ENCODE results near the gene SUN1.

Gene SUN1

DNA sequence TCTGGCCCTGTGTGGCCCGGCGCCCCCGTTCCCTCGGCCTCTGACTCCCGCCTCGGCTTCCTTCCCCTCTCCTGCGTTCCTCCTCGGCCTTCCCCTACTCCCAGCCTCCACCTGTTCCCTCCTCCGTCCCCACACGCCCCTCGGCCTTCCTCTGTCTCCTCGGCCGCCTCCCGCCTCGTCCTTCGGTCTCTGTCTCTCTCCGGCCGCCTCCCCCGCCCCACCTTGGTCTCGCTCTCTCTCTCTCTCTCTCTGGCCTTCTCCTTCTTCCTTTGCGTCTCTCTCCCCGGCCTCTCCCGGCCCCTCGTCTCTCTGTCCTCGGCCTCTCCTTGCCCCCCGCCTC is 44.7 kb downstream of the SUN1 start:
- no peak for DNase-seq (ENCODE audit: low read depth in 2 of 2)

DNA sequence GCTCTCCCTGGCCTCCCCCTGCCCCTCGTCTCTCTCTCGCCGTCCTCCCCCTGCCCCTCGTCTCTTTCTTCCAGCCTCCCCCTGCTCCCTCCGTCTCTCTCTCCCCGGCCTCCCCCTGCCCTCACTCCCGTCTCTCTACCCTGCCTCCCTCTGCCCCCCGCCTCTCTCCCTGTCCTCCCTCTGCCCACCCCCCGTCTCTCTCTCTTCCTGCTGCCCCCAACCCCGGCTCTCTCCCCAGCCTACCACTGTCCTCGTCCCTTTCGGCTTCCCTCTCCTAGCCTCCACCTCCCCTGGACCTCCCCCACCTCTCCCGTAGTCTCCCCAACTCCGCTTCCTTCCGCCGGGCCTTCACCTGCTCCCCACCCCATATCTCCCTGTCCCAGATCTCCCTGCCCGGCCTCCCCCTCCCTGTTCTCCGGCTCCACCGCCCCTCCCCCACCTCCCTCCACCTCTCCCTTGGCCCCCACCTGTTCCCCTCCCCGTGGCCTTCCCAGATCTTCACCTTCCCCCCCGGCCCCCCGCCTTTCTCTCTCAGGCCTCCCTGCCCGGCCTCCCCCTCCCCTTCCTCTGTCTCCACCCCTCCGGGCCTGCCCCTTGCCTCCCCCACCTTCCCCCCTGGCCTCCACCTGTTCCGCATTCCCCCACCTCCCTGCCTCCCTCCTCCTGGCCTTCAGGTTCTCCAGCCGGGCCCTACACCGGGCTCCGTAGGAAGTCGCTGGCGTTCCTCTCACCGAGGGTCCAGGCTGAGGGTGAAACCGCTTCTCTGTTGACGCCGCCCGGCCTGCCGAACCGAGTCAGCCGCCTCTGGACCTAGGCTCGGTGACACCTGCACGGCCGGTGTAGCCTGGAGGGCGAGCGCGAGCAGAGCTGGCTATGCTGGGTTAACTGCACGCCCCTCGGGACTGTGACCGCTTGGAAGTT is 45.3 kb downstream of the SUN1 start:
- DNase-seq (ENCODE audit: low read depth in 2 of 2): no peak

DNA sequence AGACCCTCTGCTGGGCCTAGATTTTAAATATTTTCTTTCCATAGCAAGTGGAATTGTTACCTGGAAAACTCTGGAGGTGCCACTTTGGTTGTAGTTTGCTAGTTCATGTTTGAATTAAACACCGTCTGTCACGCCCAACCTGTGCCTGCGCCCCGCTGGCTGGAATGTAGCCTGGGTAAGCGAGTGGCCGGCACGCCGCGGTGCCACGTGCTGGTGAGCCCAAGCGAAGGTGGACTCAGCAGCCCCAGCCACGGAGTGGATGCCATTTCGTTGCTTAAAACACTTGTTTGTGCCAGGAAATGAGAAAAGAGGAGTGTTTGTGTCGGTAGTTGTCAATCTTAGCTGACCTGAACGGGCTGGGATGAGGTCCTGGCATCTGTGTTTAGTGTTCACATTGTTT is 46.8 kb downstream of the SUN1 start:
- no peak for DNase-seq (ENCODE audit: low read depth in 2 of 2)

DNA sequence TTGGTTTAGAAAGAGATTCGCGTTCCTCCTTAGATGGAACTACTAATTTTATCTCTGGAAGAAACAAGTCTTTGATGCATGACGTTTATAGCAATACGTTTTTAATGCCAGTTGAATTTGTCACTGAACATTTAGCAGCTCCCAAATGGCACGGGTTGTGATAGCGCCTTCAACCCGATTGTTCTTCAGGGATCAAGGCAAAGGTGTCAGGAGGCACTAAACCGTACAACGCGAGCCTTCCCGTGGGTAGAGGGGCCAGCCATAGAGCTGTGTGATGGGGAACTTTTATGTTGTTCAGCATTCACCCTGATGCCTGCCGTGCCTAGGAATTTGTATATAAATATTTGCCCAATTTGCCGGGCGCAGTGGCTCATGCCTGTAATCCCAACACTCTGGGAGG is 47.4 kb downstream of the SUN1 start:
- no peak for DNase-seq (ENCODE audit: low read depth in 2 of 2)

DNA sequence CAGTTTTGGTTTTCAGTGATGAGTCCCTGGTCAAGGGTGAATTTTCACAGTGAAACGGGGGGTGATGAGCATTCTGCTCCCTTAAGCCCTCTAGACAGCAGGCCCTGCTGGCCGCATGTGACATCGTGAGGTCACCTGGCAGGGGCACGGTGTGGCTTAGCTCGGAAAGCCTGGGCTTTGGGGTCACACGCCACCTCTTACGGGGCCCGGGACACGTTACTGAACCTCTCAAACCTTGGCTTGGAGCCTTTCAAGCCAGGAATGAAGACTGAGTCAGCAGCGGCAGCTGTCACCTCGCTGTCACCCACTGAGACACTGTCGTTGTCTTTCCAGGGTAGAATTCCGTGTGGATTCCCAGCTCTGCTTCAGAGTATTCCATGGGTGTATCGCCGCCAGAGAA is 48.2 kb downstream of the SUN1 start:
- DNase-seq (ENCODE audit: low read depth in 2 of 2): no peak

DNA sequence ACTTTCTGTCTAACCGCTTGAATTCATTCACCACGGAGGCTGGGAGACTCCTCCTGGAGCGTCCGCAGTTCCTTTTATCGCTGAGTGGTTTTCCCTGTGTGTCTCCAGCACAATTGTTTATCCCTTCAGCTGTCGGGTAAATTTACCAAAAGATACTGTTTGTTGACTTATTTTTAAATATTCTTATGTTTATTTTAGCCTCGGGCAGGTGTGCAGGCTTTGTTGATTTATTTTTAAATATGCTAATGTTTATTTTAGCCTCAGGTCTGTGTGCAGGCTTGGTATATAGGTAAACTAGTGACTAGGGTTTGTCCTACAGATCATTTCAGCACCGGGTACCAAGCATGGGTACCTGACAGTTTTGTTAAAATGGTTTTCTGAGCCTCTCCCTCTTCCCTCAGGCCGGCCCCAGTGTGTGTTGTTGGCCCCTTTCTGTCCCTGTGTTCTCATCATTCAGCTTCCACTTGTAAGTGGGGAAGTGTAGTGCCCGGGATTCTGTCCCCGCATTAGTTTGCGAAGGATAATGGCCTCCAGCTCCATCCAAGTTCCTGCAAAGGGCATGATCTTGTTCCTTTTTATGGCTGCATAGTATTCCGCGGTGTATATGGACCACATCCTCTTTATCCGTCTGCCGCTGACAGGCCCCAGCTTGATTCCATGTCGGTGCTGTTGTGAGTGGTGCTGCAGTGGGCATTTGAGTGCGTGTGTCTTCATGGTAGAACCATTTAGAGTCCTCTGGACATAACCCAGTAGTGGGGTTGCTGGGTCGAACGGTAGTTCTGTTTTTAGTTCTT is 49.4 kb downstream of the SUN1 start:
- DNase-seq (ENCODE audit: low read depth in 2 of 2): no peak

DNA sequence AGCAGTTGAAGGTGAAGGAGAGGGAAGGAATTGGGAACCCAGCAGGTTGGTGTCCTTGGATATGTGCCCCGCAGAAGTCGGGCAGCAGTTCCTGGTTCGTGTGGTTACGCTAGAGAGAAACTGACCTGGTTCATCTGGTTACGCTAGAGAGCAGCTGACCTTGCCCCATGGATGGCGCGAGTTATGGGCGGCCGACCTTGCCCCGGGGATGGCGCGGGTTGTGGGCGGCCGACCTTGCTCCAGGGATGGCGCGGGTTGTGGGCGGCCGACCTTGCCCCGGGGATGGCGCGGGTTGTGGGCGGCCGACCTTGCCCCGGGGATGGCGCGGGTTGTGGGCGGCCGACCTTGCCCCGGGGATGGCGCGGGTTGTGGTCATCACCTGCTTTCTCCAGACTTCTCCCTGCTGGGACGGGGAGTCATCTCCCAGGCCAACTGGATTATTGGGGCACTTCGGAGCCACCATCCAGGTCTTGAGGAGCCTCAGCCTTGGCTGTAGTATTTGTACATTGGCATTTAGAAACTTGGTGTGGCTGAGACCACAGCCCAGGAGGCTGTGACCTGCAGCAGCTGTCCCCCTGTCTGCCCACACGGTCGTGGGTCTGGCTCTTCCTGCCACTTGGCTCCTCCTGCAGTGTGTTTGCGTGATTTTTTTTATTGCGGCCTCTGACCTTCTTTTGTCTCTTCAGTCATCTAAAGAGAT is 50.2 kb downstream of the SUN1 start:
- DNase-seq (ENCODE audit: low read depth in 2 of 2): no peak

DNA sequence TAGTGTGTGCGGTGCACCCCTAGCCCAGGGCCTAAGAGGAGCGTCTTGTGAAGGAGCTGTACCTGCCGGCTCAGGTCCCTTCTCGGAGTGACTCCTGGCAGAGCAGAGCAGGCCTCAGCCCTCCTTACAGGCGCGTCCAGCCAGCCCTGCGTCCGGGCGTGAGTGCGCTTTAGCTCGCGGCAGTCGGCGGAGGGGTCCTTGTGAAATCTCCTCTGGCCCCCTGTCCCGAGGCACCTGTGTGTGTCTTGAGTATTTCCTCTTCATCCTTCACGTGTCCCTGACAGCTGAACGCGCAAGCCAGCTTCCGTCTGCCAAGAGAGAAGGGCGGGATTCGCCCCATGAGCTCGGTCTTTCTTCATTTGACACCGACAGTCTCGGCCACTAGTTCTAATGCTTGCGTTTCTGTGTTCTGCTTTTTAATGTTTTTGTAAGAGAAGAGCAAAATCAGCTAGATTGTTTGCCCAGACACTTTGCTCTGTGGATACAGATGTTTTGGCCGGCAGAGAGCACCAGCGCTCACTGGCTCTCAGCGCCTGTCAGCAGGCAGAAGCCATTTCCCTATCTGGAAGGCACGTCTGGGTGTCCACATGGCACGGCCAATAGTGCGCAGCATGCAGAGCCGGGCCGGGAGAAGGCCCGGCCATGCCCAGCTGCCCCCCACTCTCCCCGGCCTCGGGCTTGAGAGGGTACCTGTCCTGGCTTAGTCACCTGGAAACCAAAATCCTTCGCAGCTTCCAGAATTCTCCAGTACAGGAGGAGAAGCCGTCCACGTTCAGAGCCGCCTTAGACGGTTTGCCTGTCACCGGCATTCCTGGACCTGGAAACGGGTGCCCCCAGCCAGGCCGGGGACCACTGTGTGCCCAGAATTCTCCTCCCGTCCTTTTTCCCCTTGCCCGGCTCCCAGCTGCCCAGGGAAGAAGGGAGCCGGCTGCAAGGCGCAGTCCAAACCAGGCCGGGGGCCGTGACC is 51.1 kb downstream of the SUN1 start:
- no peak for DNase-seq (ENCODE audit: low read depth in 2 of 2)

DNA sequence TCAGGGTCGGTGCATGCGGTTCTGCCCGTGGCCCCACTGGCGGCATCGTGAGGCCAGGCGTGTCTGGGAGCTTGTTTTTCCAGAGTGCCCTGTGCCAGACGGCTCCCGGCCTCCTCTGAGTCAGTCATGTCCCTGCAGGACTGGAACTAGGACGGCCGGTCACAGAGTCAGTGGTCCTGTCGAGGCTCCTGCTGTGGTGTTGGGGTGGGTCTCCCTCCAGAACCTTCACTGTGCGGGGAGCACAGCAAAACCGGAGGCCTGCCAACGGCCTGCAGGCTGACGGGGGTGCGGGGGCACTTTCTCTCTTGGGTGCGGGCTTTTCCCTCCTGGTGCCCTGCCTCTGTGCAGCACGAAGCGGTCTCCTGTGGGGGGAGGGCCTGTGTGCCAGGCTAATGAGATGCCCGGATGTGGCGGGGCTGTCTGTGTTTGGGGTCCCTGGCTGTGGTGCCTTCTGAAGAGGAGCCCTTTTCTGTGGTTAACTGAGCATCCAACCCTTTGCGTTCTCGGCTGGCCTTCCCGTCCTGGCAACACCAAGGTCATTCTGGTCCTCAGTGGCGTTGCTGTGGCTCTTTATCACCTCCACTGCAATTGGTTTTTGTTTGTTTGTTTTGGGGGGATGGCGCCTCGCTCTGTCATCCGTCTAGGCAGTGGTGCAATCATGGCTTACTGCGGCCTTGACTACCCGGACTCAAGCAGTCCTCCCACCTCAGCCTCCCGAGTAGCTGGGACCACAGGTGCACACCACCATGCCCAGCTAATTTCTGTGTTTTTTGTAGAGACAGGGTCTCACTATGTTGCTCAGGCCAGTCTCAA is 52.1 kb downstream of the SUN1 start:
- no peak for DNase-seq (ENCODE audit: low read depth in 2 of 2)

DNA sequence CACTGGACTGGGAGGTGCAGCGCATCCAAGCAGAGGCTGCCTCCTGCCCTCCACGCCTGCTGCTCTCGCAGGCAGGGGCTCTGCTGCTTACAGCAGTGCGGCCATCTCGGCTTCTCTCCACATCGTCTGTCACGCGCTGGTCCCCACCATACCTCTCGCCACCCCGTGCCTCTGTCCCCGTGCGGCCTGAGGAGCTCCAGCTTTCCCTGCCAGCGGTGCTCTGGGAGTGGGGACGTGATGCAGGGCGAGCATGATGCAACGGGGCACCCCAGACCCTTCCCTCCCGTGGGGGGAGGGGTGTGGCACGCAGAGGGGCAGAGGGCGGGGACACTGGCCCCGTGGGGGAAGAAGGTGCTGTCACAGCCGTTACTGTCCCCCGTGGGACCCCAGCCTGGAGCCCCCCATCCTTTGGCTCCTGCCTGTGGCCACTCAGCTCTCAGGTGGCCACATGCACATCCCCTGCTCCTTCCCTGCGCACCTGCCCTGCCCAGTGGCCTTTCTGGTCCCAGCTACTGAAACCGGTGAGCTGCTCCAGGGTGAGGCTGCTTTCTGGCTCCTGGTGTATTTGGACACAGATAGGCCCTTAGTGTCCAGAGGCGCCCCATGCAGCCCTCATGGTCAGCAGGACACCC is 53.1 kb downstream of the SUN1 start:
- DNase-seq (ENCODE audit: low read depth in 2 of 2): no peak

DNA sequence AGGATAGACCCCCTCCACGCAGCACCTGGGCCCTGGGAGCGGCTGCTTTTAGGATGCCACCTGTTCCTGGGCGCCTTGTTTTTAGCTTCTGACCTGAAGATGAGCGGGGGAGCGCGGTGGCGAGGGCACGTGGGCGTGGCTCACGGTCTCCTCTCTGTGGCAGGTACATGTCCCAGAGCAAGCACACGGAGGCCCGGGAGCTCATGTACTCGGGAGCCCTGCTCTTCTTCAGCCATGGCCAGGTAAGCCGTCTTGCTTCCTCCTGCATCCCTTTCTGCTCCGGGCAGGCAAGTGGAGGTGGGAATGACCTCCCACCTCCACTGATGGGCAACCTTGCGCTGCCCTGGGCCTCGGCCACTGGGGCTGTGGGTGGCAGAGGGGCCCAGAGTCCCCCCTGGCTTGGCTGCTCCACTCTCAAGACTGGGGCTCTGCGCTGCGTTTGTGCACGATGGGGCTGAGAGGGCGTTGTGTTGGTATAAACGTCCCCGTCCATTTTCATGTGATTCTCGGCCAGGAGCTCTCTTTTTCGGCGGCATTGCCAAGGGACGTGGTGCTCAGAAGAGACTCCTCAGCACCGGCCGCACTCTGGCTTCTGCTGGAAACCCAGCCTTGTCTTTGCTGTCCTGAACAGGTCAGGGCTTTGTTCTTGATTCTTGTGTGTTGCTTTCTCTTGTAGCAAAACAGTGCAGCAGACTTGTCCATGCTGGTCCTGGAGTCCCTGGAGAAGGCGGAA is 53.8 kb downstream of the SUN1 start:
- no peak for DNase-seq (ENCODE audit: low read depth in 2 of 2)

DNA sequence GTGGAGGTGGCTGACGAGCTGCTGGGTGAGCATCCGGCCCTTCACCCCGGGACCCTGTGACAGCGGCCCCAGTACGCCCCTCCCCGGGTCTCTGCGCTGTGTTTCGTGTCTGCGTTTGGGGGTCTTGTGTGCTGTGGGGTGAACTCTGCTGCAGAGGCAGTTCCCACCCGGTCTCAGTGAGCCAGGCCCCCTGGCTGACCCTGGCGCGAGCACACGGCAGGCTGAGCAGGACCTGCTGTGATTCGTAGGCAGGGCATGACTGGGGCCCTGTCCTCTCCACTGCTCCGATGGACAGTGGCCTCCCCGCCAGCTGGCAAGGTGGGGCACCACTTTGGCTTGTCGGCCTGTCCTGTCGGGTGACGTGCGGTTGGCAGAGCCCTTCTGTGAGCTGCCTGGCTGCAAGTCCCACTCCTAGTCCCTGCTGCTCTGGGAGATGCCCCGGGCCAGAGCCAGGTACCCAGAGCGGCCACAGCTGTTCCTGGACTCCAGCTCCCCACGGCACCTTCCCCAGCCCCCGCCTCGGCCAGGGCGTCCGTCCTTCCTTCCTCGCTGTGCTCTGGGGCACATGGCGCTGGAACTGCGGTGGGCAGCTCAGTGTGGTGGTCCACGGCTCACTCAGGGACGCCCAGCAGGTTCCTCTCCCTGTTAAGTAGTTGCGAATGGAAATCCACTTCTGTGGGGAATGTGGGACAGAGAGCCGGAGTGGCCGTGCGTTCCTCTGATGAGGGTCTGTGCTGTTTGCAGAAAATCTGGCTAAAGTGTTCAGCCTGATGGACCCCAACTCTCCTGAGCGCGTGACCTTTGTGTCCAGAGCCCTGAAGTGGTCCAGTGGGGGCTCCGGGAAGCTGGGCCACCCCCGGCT is 54.6 kb downstream of the SUN1 start:
- DNase-seq (ENCODE audit: low read depth in 2 of 2): no peak

DNA sequence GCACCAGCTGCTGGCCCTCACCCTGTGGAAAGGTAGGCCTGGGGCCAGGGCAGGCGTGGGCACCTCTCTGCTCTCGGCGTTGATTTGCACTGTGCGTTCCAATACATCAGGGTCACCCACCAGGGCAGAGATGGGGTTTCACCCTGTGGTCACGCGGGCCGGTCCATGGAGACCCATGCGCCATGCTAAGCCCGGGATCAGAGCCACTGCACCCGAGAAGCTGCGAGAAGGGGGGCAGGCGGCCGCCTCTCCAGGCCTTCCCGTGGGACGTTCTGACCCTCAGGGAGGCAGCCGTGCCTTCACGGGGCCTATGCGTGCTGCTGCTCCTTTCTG is 55.2 kb downstream of the SUN1 start:
- no peak for DNase-seq (ENCODE audit: low read depth in 2 of 2)

DNA sequence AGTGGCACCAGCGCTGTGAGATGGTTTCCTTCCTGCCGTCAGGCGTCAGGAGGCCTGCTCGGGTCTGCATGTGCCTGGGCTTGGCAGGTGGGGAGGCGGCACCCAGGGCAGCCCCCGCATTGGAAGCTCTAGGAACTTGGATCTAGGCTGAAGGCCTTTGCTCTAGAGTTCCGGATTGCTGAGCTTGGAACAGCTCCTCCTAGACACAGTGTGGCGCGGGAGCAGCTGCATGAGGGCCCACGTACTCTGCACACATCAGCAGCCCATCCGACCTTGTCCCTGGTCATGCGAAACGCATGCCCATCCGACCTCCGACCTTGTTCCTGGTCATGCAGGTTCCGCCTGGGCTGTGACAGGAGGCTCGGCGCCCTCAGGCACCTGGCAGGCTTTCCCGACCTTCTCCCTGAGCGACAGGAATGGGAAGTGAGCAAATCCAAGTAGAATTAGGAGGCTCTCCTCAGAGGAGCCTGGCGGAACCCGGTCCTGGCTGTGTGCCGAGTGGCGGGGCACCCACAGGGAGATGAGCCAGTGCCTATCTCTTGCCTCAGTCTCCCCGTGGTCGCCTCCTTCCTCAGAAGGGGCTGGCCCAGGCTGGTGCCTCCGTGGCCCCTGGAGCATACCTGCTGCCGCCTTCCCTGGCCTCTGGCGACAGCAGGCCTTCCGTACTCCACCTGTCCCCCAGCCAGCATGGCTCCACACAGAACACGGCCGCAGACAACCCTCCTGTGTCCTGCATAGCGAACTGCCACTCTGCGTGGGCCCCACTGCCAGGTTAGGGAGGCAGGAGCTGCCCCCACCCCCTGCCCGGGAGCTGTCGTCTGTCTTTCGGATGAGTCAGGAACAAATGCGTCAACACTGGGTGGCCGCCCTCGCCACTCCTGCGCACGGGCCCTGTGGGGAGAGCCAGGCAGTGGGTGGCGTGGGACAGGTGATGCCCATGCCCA is 56.1 kb downstream of the SUN1 start:
- no peak for DNase-seq (ENCODE audit: low read depth in 2 of 2)

DNA sequence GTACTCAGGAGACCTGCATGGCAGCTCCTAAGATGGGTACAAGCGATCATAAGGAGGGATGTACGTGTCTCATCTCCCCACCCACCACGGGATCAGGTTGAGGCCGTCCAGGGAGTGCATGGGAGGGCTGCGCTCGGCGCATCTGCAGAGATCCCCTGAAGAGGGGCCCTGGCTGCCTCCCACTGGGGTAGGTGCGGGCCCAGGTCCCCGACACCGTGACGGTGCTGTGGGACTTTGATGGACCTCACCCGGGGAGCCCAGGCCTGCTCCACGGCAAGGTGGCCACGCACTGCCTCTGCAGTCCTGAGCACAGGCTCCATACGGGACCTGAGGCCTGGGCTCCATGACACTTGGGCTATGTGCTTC is 56.7 kb downstream of the SUN1 start:
- no peak for DNase-seq (ENCODE audit: low read depth in 2 of 2)

DNA sequence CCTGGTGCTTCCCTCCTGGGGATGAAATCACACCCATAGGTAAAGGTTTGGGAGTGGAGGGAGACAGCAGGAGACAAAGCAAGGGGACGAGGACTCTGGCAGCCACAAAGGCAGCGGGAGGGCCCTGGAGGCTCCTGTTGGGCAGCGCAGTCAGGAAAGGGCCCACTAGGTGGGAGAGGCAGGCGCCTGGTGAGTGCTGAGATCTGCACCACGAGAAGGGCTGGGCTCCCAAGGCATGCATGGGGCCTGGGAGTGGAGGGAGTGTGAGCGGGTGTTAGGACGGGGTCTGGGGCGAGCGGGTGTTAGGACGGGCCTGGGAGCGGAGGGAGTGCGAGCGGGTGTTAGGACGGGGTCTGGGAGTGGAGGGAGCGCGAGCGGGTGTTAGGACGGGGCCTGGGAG is 57.1 kb downstream of the SUN1 start:
- DNase-seq (ENCODE audit: low read depth in 2 of 2): no peak

DNA sequence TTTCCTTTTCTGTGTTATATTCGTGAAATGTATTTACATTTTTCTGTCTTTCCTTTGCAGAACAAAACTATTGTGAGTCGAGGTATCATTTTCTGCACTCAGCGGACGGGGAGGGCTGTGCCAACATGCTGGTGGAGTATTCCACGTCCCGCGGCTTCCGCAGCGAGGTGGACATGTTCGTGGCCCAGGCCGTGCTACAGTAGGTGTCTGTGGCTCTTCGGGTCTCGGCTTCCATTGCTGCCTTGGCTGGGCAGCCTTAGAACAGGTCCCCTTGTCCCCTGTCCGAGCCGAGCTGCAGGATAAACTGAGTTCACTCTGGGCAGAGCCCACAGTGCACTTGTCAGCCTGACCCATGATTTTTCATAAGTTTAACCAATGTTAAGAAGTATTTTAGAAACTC is 58.6 kb downstream of the SUN1 start:
- DNase-seq (ENCODE audit: low read depth in 2 of 2): no peak

DNA sequence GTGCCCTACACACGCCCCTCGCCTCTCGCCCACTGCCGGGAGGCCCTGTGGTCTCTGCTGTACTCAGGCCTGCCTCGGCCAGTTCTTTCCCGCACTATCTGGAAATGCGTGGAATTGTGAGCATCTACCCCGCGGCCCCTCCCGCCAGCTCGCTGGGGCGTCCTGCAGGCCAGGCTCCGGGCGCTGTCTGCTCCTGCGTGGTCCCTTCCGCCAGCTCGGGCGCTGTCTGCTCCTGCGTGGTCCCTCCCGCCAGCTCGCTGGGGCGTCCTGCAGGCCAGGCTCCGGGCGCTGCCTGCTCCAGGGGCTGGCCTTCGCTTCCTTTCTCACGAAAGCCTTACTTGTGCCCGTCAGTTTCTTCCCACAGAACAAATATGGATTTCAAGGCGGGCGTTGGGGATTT is 59.0 kb downstream of the SUN1 start:
- DNase-seq (ENCODE audit: low read depth in 2 of 2): no peak

All from fibroblast of skin of left biceps (primary cell).